Epithelial cell of umbilical artery (primary cell): Measurements from ENCODE around the gene KLF8. TPM values are rescaled to one million over a fixed set of nuclear protein-coding genes. Genes with fewer than 3 reads are reported as not detected.

ENCODE experiments used
- total RNA-seq: library from RNA; depleted of rRNA; stranded (reverse); fragments of >200 nt; gene quantifications from 2 replicates; pipeline ENCODE4 v1.2.3, GENCODE V29; 2014

Gene KLF8
- under 0.01 TPM in 1 of 2 replicates, not detected in the other for total RNA-seq

GRCh38 chrX:56232221-56233082 is at the start of gene KLF8:
Gene KLF8, plus strand, starts transcription at chrX:56232356. Its CDS starts 979 bp downstream, at chrX:56233335.

